IPS-20b (cell line): ENCODE results near the gene ZNF24.

Experiments
- H3K27ac ChIP-seq: one replicate; pipeline ENCODE4 v1.5.1; 2013; ENCODE audit warnings: low read length
- H3K27me3 ChIP-seq: 2 replicates; pipeline ENCODE4 v1.6.1; 2013; ENCODE audit warnings: mild to moderate bottlenecking, low read length, inconsistent platforms; ENCODE audit not compliant: insufficient read depth
- H3K36me3 ChIP-seq: 2 replicates; pipeline ENCODE4 v1.6.1; 2013; ENCODE audit warnings: low read depth, mild to moderate bottlenecking, inconsistent platforms, low read length, moderate library complexity; ENCODE audit not compliant: insufficient read depth
- H3K4me1 ChIP-seq: 2 replicates; pipeline ENCODE4 v1.6.1; 2013; ENCODE audit warnings: mild to moderate bottlenecking, control low read depth, inconsistent platforms, low read length, moderate library complexity; ENCODE audit not compliant: insufficient read depth
- H3K4me3 ChIP-seq: 2 replicates; pipeline ENCODE4 v1.5.1; 2013; ENCODE audit warnings: mild to moderate bottlenecking, low read length, inconsistent platforms
- H3K9ac ChIP-seq: 2 replicates; pipeline ENCODE4 v1.6.1; 2013; ENCODE audit warnings: low read depth, mild to moderate bottlenecking, inconsistent platforms, low read length, moderate library complexity
- H3K9me3 ChIP-seq: 2 replicates; pipeline ENCODE4 v1.6.1; 2013; ENCODE audit warnings: mild to moderate bottlenecking, low read depth, low read length, inconsistent platforms; ENCODE audit not compliant: insufficient read depth

The ZNF24 gene

DNA sequence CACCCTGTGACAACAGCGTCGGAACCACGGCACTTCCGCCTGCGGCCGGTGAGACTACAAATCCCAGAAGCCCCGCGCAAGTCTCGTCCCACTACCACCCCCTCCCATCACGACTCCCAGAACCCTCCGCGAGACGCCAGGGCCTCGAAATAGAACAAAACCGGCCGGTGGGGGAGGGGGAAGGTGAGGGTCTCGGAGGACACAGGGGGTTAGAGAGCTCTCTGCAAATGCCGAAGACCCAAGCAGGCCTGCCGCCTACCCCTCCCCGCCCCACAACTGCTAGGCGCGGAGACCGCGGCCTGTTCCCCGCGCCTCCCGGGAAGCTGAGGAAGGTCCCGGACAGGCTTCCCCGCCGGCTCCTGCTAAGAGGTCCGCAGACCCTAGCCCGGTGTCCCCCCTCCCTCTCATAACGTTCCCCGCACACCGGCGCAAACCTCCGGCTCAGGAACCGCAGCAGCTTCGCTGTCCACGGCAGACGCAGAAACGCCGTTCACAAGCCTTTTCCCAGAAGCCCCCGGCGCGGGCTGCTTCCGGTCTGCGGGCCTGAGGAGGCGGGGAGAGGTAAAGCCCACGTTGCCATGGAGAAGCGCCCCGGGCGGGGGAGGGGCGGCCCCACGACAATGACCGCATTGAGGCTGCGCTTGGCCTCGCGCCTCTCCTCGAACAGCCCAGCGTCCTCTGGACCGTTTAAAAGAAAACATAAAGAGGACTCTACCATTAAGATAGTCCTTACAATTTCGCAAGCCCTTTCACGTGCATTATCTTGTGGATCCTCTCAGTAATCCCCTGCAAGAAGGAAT, at the start of gene ZNF24:
Gene ZNF24, minus strand, starts transcription at position 485 of the 800 bp plus-strand sequence. CDS start 3,770 bp downstream, outside the sequence.
- peaks cover 25% of the 10 kb centered on the region for H3K36me3 ChIP-seq
- H3K9me3 ChIP-seq: no peaks in the 10 kb centered on the region
- H3K9ac ChIP-seq: peak within 1 kb of the TSS; percentile 100
- peaks cover 14% of the 10 kb centered on the region; the same call in 1 of the 2 replicates for H3K4me1 ChIP-seq
- H3K27me3 ChIP-seq: no peaks in the 10 kb centered on the region
- H3K27ac ChIP-seq: peak within 1 kb of the TSS; percentile 99
- peak within 1 kb of the TSS; percentile 97 for H3K4me3 ChIP-seq

DNA sequence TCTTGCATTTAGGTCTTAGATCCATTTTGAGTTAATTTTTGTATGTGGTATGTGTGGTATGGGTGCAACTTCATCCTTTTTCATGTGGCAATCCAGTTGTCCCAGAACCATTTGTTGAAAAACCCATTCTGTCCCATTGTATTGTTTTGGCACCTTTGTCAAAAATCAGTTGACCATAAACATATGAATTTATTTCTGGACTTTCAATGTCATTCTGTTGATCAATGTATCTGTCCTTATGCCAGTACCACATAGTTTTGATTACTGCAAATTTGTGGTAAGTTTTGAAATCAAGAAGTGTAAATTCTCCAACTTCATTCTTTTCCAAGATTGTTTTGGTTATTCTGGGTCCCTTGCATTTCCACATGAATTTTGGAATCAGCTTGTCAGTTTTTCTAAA, 49.5 kb upstream of the ZNF24 start:
- no peak overlapping the region for H3K4me3 ChIP-seq
- no peaks in the 10 kb centered on the region for H3K9me3 ChIP-seq
- no peaks in the 10 kb centered on the region for H3K4me1 ChIP-seq
- H3K27ac ChIP-seq: no peak overlapping the region
- H3K9ac ChIP-seq: no peak overlapping the region
- no peaks in the 10 kb centered on the region for H3K36me3 ChIP-seq
- no peaks in the 10 kb centered on the region for H3K27me3 ChIP-seq

DNA sequence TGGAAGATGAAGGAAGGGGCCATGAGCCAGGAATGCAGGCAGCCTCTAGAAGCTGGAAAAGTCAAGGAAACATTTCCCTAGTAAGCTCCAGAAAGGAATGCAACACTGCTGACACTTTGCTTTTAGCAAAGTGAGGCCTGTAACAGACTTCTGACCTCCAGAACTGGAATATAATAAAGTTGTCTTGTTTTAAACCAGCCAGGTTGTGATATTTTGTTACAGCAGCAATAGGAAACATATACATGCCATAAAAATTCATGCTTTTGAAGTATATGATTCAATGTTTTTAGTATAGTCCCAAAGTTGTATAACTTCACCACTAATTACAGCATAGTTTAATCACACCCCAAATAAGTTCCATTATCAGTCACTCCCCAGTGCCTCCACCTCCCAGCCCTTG, 48.2 kb upstream of the ZNF24 start:
- no peaks in the 10 kb centered on the region for H3K4me1 ChIP-seq
- no peaks in the 10 kb centered on the region for H3K36me3 ChIP-seq
- no peaks in the 10 kb centered on the region for H3K27me3 ChIP-seq
- no peaks in the 10 kb centered on the region for H3K9me3 ChIP-seq
- H3K27ac ChIP-seq: no peak overlapping the region
- H3K4me3 ChIP-seq: no peak overlapping the region
- no peak overlapping the region for H3K9ac ChIP-seq

DNA sequence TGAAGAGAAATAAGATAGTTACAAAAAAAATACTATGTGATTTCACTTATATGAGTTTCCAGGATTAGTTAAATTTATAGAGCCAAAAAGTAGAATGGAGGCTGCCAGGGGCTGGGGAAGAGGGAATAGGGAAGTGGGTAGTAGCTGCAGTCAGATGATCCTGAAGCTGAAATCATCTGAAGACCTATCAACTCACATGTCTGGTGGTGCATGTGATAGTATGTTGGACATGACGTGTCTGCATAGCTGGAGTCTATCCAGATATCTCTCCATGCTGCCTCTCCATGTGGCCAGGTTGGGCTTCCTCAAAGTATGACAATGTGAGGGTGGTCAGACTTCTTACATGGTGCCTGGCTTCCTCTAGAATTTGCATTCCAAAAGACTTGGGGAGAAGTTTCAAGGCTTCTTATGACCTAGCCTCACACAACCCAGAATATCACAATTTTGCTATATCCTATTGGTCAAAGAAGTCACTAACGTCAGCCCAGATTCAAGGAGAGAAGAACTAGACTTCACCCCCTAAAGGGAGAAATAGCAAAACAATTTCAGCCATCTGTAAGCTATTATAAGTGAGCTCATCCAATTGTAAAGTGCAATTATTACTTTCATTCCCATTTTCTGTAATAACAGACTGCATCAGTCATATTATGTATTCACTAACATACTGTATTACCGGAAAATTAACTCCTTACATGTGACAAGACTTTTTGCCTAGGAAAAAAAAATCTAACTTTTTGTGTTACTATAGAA, 46.9 kb upstream of the ZNF24 start:
- no peaks in the 10 kb centered on the region for H3K27me3 ChIP-seq
- H3K9me3 ChIP-seq: no peaks in the 10 kb centered on the region
- H3K4me1 ChIP-seq: peaks cover 4% of the 10 kb centered on the region; the same call in 1 of the 2 replicates
- H3K9ac ChIP-seq: no peak overlapping the region
- H3K4me3 ChIP-seq: no peak overlapping the region
- H3K27ac ChIP-seq: no peak overlapping the region
- H3K36me3 ChIP-seq: no peaks in the 10 kb centered on the region

DNA sequence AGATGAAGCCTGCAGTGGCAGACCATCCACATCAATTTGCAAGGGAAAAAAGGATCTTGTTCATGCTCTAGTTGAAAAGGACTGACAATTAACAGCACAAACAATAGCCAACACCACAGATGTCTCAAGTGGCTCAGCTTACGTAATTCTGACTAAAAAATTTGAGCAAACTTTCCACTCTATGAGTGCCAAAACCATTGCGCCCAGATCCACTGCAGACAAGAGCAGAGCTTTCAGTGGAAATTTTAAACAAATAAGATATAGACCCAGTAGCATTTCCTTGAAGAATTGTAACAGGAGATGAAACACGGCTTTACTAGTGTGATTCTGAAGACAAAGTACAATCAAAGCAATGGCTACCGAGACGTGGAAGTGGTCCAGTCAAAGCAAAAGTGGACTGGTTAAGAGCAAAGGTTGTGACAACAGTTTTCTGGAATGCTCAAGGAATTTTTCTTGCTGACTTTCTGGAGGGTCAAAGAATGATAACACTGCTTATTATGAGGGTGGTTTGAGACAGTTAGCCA, 44.9 kb upstream of the ZNF24 start:
- Histone ChIP-seq H3K27ac (no peak overlapping the region), H3K4me3 (no peak overlapping the region), H3K9ac (no peak overlapping the region), H3K4me1 (peaks cover 4% of the 10 kb centered on the region; the same call in 1 of the 2 replicates), H3K36me3 (no peaks in the 10 kb centered on the region), H3K9me3 (no peaks in the 10 kb centered on the region), H3K27me3 (no peaks in the 10 kb centered on the region)

DNA sequence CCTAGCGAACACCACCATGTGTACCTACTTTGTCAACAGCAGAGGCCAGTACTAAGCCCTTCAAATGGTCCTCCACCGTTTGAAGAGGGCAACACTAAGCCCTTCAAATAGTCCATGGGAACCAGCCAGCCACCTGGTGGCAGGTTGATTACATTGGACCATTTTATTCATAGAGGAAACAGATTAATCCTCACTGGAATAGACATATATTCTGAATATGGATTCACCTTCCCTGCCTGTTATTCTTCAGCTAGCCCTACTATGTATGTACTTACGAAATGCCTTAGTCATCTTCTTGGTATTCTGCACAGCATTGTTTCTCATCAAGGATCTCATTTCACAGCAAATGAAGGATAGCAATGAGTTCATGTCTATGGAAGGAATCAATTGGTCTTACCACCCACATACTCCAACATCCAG, 42.9 kb upstream of the ZNF24 start:
- peaks cover 4% of the 10 kb centered on the region; the same call in 1 of the 2 replicates for H3K4me1 ChIP-seq
- no peaks in the 10 kb centered on the region for H3K36me3 ChIP-seq
- H3K4me3 ChIP-seq: no peak overlapping the region
- no peak overlapping the region for H3K9ac ChIP-seq
- no peaks in the 10 kb centered on the region for H3K27me3 ChIP-seq
- no peak overlapping the region for H3K27ac ChIP-seq
- H3K9me3 ChIP-seq: no peaks in the 10 kb centered on the region

DNA sequence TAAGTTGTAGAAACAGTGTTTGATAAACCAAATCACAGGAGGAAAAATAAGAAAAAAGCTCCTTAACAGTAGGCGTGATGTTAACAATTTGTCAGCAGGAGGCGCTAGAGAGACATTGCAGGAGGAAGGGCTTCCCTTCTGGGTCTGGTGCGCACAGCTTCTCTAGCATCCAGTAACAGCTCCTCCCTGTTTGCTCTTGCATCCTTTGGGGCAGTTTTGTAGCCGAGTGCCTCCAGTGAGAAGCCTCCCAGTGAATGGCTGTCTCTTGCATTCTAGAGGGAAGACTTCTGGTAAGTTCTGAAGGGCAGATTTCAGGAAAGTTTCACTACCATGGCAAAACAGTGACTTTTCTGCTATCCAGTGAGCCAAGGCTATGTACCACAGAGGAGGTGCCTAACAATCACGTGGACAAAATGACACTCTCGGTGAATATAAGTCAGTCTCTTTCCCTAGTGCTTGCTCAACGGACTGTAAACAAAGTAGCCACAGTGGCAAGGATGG, 42.4 kb upstream of the ZNF24 start:
- Histone ChIP-seq H3K4me1 (peaks cover 4% of the 10 kb centered on the region; the same call in 1 of the 2 replicates), H3K27me3 (no peaks in the 10 kb centered on the region), H3K27ac (no peak overlapping the region), H3K9me3 (no peaks in the 10 kb centered on the region), H3K4me3 (no peak overlapping the region), H3K36me3 (no peaks in the 10 kb centered on the region), H3K9ac (no peak overlapping the region)

DNA sequence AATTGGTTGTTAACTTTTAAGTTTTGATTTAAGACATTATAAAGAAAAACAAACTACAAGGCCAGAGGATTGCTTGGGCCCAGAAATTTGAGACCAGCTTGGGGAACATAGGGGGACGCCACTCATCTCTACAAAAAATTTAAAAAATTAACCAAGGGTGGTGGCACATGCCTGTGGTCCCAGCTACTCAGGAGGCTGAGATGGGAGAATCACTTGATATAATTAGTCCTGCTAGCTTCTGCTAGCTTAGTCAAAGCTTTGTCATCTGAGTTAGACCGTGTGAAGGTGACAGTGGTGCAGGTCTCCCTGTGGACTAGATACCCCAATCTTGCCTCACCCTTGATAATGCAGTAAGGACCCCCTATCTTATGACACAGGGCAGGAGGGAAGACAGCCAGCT, 38.9 kb upstream of the ZNF24 start:
- no peaks in the 10 kb centered on the region for H3K9me3 ChIP-seq
- H3K4me3 ChIP-seq: no peak overlapping the region
- H3K27ac ChIP-seq: no peak overlapping the region

DNA sequence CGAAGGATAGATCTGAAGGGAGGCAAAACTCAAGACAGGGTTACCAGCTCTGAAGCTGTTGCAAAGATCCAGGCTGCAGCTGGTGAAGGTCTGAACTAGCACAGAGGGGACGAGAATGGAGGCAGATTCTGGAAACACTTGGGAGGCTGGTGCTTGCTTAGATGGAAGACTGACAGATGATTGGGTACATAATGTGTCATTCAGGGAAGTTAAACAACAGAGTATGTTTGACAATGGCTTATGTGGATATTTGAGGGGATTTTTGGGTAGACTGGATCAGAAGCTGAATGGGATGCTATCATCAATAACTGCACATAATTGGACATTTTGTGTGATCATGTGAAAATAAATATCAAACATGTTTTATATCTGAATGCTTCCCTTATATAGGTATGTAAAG, 35.2 kb upstream of the ZNF24 start:
- Histone ChIP-seq H3K27me3 (peaks cover 20% of the 10 kb centered on the region; the same call in 1 of the 2 replicates), H3K9ac (no peak overlapping the region), H3K36me3 (no peaks in the 10 kb centered on the region), H3K27ac (no peak overlapping the region), H3K4me1 (peaks cover 7% of the 10 kb centered on the region; the same call in 1 of the 2 replicates), H3K9me3 (no peaks in the 10 kb centered on the region), H3K4me3 (no peak overlapping the region)

More for the DNA sequence above, 38.9 kb upstream of the ZNF24 start:
- H3K36me3 ChIP-seq: no peaks in the 10 kb centered on the region
- H3K4me1 ChIP-seq: peaks cover 7% of the 10 kb centered on the region; the same call in 1 of the 2 replicates
- peaks cover 13% of the 10 kb centered on the region; the same call in 1 of the 2 replicates for H3K27me3 ChIP-seq
- H3K9ac ChIP-seq: no peak overlapping the region

DNA sequence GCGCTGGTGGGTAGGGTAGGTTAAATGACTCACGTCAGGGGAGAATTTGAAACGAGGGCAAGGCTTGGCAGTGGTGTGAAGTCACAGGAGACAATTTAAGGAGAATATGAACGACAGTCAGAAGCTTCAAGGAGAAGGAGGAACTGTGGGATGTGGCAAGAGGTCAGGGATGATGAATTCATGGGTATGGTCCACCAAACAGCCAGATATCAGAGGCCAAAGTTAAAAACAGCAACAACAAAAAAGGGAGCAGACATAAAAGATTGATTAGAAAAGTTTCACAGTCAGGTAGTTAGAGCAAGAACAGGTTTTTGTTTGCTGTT, 34.3 kb upstream of the ZNF24 start:
- Histone ChIP-seq H3K27me3 (peaks cover 20% of the 10 kb centered on the region; the same call in 1 of the 2 replicates), H3K4me1 (peaks cover 7% of the 10 kb centered on the region; the same call in 1 of the 2 replicates), H3K36me3 (no peaks in the 10 kb centered on the region), H3K27ac (no peak overlapping the region), H3K9ac (no peak overlapping the region), H3K4me3 (no peak overlapping the region), H3K9me3 (no peaks in the 10 kb centered on the region)

DNA sequence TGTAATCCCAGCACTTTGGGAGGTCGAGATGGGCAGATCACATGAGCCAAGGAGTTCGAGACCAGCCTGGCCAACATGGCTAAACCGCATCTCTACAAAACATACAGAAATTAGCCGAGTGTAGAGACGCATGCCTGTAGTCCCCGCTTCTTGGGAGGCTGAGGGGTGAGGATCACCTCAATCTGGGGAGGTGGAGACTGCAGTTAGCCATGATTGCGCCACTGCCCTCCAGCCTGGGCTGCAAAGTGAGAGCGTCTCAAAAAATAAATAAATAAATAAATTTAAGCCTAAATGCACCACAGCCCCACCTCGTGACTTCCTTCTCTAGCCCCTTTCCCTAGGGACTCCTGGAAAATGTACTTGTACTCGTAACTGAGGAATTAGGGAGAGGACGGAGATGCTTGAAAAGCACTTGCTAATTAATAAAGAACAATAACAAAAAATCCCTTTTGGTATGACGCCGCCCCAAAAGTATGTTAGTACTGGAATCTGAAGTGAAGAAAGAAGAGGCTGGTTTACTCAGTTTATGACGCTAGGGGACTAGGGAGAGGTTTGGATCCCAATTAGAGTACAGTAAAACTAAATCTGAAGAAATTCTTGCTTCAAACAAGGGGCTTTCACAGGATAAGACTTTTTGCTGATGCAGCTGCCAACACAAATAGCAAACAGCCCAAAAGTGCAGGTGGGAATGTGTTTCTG, 33.8 kb upstream of the ZNF24 start:
- Histone ChIP-seq H3K27me3 (peaks cover 20% of the 10 kb centered on the region; the same call in 1 of the 2 replicates), H3K4me3 (peak overlapping the region; percentile 83; the same call in 1 of the 2 replicates), H3K36me3 (no peaks in the 10 kb centered on the region), H3K9ac (no peak overlapping the region), H3K4me1 (peaks cover 7% of the 10 kb centered on the region; the same call in 1 of the 2 replicates), H3K9me3 (no peaks in the 10 kb centered on the region), H3K27ac (no peak overlapping the region)
